Mucosa of descending colon (tissue), 3 donors: ENCODE data around the gene LYST. TPM values are rescaled to one million over a fixed set of nuclear protein-coding genes. Genes with fewer than 3 reads are reported as not detected.
"Not testable (repeated sequence)": the region's sequence is repeated elsewhere in the genome, so short reads cannot be mapped to it uniquely, and the experiment has no call there.

ENCODE experiments used
- ATAC-seq: fragments of 200-7000 bp; cut with Tn5 transposase; one replicate; pipeline ENCODE4 v1.9.1; 2020; ENCODE audit warnings: mild to moderate bottlenecking, moderate library complexity
- DNase-seq, 3 donors: peaks; one replicate each; pipeline ENCODE4 v3.0.0-alpha.2; 2020
- H3K36me3 ChIP-seq: fragments of 200-600 bp; one replicate; pipeline ENCODE4 v1.8.0; 2021; ENCODE audit warnings: low read depth, mild to moderate bottlenecking
- H3K4me1 ChIP-seq: fragments of 200-600 bp; one replicate; pipeline ENCODE4 v1.8.0; 2021; ENCODE audit warnings: low read depth, mild to moderate bottlenecking
- H3K4me3 ChIP-seq: fragments of 200-600 bp; one replicate; pipeline ENCODE4 v1.8.0; 2021; ENCODE audit warnings: mild to moderate bottlenecking
- H3K9me3 ChIP-seq: fragments of 200-600 bp; one replicate; pipeline ENCODE4 v1.8.0; 2021; ENCODE audit warnings: mild to moderate bottlenecking
- intact Hi-C, 2 donors: fragments of 100-400 bp; cut with DNase I in 1 of 2; cut with micrococcal nuclease in 1 of 2; formaldehyde crosslinking; loops; one replicate each; pipeline versions ENCODE4 v1.11.0 to v1.11.1; 2022; cut with DNase I, micrococcal nuclease
- total RNA-seq, 3 donors: library from RNA; stranded (reverse); fragmentation: NEBNext Ultra II Directional in 2 of 3; extraction: Animal tissue kit (Norgen Biotek cat#: 25700) in 2 of 3; gene quantifications; one replicate each; pipeline versions ENCODE4 v1.2.1 to v1.2.4, GENCODE V29; 2021 to 2023
- TF ChIP-seq, protein P1 (sequence below): fragments of 200-600 bp; IDR thresholded peaks from one replicate; pipeline ENCODE4 v1.8.0; 2022; ENCODE audit warnings: antibody characterized with exemption, mild to moderate bottlenecking
- donor health status: DM: no; HTN: no; CAD: no; lungs with moderate emphysema.
- donor health status: DM: no; HTN: no; CAD: no.
- donor health status: DM: no; HTN: yes; CAD: no.

The LYST gene
- total RNA-seq, 3 donors from 2014 or later, result 24.0 to 32.3 (median 26.7) TPM

- no peaks in the 10 kb centered on the region for H3K4me1 ChIP-seq
- TF ChIP-seq, protein P1, sequence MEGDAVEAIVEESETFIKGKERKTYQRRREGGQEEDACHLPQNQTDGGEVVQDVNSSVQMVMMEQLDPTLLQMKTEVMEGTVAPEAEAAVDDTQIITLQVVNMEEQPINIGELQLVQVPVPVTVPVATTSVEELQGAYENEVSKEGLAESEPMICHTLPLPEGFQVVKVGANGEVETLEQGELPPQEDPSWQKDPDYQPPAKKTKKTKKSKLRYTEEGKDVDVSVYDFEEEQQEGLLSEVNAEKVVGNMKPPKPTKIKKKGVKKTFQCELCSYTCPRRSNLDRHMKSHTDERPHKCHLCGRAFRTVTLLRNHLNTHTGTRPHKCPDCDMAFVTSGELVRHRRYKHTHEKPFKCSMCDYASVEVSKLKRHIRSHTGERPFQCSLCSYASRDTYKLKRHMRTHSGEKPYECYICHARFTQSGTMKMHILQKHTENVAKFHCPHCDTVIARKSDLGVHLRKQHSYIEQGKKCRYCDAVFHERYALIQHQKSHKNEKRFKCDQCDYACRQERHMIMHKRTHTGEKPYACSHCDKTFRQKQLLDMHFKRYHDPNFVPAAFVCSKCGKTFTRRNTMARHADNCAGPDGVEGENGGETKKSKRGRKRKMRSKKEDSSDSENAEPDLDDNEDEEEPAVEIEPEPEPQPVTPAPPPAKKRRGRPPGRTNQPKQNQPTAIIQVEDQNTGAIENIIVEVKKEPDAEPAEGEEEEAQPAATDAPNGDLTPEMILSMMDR, result no peak
- intact Hi-C loops, result no loop called here
Observed at GRCh38 chr1:235855811-235856429, 10.8 kb downstream of the LYST start.

DNA sequence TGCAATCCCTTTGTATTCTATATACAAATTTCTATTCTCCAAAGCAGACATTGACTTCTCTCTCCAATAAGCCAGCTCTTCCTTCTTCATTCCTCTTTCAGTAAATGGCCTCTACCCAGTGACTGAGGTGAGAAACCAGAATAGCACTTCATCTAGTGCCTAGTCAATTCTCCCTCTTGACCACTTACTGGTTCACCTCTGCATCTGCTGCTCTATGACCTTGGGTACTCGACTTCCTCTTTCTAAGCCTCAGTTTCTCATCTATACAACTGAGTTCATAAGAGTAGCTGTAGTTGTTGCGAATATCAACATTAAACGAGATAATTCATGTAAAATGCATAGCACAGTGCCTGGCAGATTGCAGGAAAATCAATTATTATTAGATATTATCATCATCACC is 12.4 kb downstream of the LYST start:
- Histone ChIP-seq H3K4me1 (no peaks in the 10 kb centered on the region), H3K9me3 (no peaks in the 10 kb centered on the region), H3K36me3 (no peaks in the 10 kb centered on the region), H3K4me3 (no peak overlapping the region)
- no peak for ATAC-seq
- DNase-seq, result no peak
- TF ChIP-seq, protein P1, result no peak
- intact Hi-C loops, result no loop called here

More at GRCh38 chr1:235855811-235856429, 10.8 kb downstream of the LYST start:
- H3K9me3 ChIP-seq, result no peaks in the 10 kb centered on the region
- no peak overlapping the region for H3K4me3 ChIP-seq
- ATAC-seq (no peak), DNase-seq (no peak)
- no peaks in the 10 kb centered on the region for H3K36me3 ChIP-seq

DNA sequence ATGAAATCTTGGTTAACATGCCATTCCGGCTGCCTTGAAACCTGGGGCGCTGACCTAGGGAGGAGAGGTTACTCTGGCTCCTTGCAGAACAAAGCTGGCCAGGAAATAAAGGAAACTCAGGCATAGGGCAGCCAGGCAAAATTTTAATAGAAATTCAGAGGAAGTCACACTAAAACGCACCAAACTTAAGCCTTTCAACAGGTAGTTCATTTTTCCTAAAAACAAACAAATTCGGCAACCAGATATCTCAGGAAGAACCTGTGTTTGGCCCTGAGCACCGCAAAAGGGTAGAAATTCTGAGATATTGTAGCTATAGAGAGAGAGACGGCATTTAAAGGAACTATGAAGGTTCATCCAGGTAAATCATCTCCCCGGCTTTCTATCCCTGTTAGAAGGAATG is 13.1 kb downstream of the LYST start:
- TF ChIP-seq, protein P1, result no peak
- no peak for ATAC-seq
- Histone ChIP-seq H3K9me3 (no peaks in the 10 kb centered on the region), H3K4me3 (no peak overlapping the region), H3K4me1 (no peaks in the 10 kb centered on the region), H3K36me3 (no peaks in the 10 kb centered on the region)
- intact Hi-C loops, result no loop called here
- no peak for DNase-seq

GRCh38 chr1:235852887-235853286 is 13.8 kb downstream of the LYST start:
- intact Hi-C loops, result no loop called here
- TF ChIP-seq, protein P1, result no peak
- Histone ChIP-seq H3K36me3 (no peaks in the 10 kb centered on the region), H3K4me1 (no peaks in the 10 kb centered on the region), H3K9me3 (no peaks in the 10 kb centered on the region), H3K4me3 (no peak overlapping the region)
- no peak for ATAC-seq
- DNase-seq, result no peak

DNA sequence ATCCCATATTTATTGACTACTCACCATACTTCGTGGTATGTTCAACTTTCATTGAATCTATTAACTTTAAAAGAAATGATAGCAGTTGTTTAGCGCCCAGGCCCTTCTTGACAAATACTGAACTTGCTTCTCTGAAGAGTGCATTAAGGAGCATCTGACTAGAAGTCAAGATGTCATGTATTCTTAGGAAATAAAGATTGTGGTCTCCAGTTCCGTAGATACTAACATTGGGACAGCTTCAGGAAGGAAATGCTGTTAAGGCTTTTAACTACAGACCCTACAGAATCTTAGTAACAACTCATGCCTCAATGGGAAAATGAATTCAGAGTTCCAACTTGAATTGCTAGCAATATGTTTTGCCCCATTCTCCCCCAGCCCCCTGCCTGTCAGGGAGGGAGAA is 14.8 kb downstream of the LYST start:
- Histone ChIP-seq H3K4me3 (no peak overlapping the region), H3K4me1 (no peaks in the 10 kb centered on the region), H3K9me3 (no peaks in the 10 kb centered on the region), H3K36me3 (no peaks in the 10 kb centered on the region)
- no peak for DNase-seq
- intact Hi-C loops, result no loop called here
- TF ChIP-seq, protein P1, result no peak
- no peak for ATAC-seq

DNA sequence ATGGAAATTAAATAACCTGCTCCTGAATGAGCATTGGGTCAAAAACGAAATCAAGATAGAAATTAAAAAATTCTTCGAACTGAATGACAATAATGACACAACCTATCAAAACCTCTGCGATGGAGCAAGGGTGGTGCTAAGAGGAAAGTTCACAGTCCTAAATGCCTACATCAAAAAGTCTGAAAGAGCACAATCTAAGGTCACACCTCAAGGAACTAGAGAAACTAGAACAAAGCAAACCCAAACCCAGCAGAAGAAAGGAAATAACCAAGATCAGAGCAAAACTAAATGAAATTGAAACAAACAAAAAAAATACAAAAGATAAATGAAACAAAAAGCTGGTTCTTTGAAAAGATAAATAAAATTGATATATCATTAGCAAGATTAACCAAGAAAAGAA is 18.5 kb downstream of the LYST start:
- H3K9me3 ChIP-seq, DNase-seq, H3K36me3 ChIP-seq, H3K4me3 ChIP-seq, H3K4me1 ChIP-seq, intact Hi-C loops, ATAC-seq: not testable (repeated sequence)

DNA sequence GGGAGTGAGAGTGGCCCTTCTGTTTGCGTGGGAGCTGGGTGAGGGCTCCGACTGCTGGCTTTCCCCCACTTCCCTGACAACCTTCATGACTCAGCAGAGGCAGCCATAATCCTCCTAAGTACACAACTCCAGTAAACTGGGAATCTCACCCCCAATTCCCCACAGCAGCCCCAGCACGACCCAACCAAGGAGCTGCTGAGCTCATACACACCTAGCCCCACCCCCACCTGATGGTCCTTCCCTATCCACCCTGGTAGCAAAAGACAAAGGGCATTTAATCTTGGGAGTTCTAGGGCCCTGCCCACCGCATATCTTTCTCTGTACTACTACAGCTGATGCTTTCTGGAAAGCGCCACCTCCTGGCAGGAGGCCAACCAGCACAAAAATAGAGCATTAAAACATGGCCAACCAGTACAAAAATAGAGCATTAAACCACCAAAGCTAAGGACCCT is 21.0 kb downstream of the LYST start:
- intact Hi-C loops, H3K36me3 ChIP-seq, DNase-seq, H3K4me3 ChIP-seq, H3K4me1 ChIP-seq, H3K9me3 ChIP-seq: not testable (repeated sequence)
- peak; percentile 7 for ATAC-seq
